DMS79 treated with DMSO at 0.1 percent for 48 hours (cell line): Measurements from ENCODE around the gene CCDC149.

ENCODE experiments used
- DNase-seq: peaks from one replicate; lab custom pipeline; 2025; lab: John Stamatoyannopoulos, UW

Gene CCDC149

DNA sequence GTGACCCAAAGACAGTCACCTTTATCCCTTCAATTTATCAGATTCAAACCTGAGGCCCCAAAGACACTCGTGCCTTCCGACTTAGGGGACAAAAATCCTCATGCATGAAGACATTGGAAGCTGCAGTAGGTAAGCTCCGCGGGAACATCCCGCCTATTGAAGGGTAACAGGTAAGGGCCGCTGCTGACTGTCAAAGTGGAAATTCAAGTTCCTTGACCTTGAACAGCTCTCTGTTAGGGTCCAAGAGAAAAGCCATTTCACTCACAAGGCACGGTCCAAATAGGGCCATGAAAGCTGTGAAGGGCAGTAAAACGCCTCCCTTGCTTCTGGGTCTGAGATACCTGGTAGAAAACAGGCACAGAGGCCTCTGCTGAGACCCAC lies 34.2 kb downstream of the CCDC149 start:
- DNase-seq, result no peak

GRCh38 chr4:24877868-24878635 lies 34.8 kb downstream of the CCDC149 start:
- no peak for DNase-seq

DNA sequence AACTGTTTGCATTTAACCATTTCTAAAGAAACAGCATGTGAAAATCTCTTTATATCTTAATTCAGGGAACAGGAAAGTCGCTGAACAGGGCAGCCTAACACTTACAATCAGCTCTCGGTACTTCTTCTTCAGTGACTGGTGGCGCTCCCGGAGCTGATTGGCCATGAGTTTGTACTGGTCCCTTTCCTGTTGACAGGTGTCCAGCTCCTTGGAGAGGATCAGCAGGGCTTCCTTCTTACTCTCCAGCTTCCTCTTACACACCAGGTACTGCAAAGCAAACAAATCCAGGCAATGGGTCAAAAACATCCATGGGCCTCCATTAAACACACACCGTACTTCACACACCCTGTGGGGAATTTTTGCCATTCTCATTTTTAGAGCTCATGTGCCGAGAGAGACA lies 36.4 kb downstream of the CCDC149 start:
- no peak for DNase-seq

- DNase-seq, result no peak
Observed at GRCh38 chr4:24872720-24873119, 40.1 kb downstream of the CCDC149 start.

DNA sequence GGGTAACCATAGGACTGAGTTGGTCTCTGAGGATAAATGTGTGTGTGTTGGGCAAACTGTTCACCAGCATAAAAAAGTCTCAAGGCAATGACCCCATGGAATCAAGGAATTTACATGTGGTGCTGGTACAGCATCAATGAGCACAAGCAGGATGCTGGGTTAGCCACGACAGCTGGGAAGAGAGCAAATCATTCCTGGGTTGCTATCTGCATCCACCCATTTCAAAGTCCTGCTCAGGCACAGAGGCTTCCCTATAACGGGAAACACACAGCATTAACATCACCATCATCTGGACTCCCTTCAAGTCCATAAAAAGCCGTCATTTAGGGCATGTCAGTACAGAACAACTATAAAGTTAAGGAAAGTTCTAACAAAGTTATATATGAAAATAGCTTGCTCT lies 41.6 kb downstream of the CCDC149 start:
- no peak for DNase-seq

DNA sequence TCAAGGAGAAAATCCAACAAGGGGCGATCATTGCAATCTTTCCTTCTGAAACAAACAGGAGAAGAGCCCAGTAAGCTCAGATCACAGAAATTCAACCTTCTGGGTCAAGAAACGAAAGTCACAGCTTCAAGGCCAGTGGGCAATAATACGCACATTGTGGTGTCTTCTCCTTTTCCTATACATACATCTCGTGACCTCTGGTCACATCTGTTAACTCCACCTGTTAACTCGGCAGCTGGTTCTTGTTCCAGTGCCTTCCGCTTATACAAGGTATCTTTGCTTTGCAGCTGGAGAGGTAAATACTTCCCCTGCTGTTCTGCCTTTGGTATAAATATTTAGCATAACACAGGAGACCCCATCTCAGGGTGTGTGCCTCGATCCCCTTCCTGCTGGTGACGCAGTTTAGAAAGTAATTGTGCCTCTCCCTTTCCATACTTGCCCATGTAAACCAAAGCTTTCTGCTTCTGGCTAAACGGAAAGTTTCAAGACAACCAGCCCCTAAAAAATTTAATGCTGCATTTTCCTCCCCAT lies 45.0 kb downstream of the CCDC149 start:
- no peak for DNase-seq

DNA sequence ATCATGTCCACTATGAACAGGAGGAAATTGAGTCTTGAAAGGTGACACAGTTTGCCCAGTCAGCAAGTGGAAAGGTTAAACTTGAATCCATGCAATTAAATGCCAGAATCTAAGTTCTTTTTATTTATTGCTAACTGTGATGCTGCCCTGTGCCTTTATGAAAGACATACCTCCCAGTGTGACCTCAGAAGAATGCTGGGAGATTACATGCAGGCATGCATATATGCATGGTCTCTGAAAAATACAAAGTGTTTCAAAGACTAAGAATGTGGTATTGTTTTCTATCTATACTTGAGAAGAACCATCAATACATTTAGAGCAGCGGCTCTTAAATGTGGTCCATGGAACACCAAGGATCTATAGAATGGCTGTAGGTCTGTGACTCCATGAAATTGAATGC lies 45.6 kb downstream of the CCDC149 start:
- DNase-seq, result no peak

GRCh38 chr4:24865401-24865800 lies 47.4 kb downstream of the CCDC149 start:
- DNase-seq, result no peak

GRCh38 chr4:24863799-24864198 lies 49.0 kb downstream of the CCDC149 start:
- DNase-seq, result no peak

DNA sequence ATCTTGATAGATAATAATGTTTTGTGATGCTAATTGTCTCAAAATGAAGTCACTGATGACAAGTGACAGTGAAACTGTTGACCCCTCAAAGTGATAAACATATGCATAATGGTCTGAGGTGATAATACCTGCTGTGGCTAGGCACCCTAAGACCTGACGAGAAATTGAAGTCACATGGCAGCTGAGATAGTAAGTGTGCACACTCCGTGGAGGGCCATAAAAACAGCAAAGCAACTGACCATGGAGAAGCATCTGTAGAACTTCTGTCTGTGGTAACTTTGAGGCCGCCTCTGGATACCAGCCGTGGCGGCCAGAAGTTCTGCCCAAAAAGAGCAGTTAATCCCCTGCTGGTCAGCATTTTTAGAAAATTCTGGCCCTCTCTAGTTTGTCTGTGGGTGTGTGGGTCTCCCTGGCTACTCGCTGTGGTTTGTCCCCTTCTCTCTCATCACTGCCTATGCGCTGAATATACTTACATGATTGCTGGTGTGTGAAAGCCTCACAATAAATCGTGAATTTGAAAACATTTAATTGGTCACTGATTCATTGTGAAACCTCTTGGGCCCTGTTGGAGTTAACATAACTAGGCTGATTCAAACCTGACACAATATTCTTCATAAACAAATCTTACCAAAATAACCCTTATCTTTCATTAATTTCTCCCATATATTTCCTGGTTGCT lies 50.6 kb downstream of the CCDC149 start:
- DNase-seq, result no peak

GRCh38 chr4:24858550-24858949 lies 54.3 kb downstream of the CCDC149 start:
- DNase-seq, result no peak

GRCh38 chr4:24858026-24858425 lies 54.8 kb downstream of the CCDC149 start:
- DNase-seq, result no peak

DNA sequence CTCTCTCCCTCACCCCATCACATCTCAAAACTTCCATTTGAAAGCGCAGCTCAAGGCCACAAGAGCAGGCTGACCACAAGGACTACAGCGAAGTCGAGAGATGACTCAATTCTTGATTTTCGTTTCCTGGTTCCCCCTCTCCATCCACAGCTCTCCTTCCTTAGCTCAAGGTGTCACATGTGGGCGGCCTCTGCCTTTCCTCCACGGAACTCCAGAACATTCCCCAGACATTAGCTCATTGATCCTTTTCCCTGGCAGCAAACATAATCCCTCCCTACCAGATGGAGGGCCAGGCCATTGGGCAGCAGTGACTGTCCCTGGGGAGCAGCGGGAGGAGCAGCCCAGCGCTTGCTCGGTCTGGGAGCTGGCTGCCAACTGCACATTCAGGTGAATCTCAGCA lies 56.3 kb downstream of the CCDC149 start:
- no peak for DNase-seq

GRCh38 chr4:24855741-24856140 lies 57.1 kb downstream of the CCDC149 start:
- no peak for DNase-seq

GRCh38 chr4:24853142-24853541 lies 59.7 kb downstream of the CCDC149 start:
- no peak for DNase-seq

DNA sequence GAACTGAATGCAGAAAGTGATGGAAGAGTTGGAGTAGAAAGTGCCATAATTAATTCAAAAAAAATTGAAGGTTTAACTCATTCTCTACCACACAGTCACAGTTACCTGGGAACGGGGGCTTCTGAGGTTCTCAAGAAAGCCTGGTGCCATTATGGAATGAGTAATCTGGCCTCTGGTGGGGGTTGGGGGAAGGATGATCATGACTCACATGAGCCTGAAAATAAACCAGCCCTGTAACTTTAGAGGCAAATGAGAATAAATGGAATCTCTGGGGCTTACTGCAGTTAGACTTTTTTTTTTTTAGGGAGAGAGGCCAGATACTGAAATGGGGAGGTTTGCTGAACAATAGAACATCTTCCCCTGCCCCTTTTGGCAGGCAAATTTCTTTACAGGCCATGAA lies 62.2 kb downstream of the CCDC149 start:
- no peak for DNase-seq

- no peak for DNase-seq
Observed at GRCh38 chr4:24849756-24850155, 63.1 kb downstream of the CCDC149 start.

- no peak for DNase-seq
Observed at GRCh38 chr4:24849351-24849750, 63.5 kb downstream of the CCDC149 start.

DNA sequence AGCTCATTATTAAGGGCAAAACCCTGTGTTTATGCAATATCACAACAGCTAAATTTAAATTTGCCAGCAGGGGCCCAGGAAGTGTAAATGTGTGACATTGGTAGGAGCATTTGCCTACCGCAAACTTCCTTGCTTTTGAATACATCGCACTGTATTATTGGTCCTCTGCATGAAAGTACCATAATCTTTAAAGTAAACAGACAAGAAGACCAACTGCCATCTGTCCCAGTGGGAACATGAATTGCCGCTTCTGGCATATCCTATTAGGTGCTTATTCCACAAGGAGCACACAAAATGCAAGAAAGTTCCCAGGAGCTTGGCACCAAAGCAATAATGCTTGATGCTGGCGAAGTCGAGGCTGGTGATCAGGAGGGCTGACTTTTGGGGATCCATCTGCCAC lies 66.1 kb downstream of the CCDC149 start:
- no peak for DNase-seq

- no peak for DNase-seq
Observed at GRCh38 chr4:24845902-24846301, 66.9 kb downstream of the CCDC149 start.

- no peak for DNase-seq
Observed at GRCh38 chr4:24845132-24845531, 67.7 kb downstream of the CCDC149 start.

DNA sequence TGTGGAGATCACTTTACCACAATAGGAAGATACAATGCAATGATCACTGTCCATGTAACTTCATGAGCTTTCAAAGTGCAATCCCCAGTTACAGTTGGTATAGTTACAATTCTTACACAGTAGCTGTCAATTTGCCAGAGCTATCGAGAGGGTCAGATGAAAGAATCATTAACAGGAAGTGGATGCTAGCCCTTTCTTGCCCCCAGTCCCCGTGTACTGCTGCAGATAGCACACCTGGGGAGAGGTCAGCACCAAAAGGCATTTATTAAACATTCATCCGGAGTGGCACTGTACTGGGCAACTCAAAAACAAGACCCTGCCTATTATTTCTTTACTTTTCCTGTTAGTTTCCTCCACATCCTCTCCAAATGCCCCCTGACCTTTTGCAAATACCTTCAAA lies 69.7 kb downstream of the CCDC149 start:
- DNase-seq, result no peak

- no peak for DNase-seq
Observed at GRCh38 chr4:24842356-24842755, 70.5 kb downstream of the CCDC149 start.
